ENCODE data around the gene CPPED1.

DNA sequence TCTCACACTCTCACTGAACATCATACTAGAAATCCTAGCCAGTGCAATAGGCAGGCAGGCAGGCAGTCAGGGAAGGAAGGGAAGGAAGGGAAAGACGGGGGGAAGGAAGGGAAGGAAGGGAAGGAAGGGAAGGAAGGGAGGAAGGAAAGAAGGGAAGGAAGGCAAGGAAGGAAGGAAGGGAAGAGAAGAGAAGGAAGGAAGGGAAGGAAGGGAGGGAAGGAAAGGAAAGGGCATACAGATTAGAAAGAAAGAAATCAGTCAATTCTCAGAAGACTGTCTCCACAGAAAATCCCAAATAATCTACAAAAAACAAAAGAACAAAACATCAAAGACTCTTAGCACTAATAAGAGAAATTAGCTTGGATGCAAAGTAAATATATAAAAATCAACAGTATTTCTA, 93.9 kb downstream of the CPPED1 start:
- no peak for TF ChIP-seq ZFX (IDR thresholded peaks at IDR 0.05)
- no peak for TF ChIP-seq CTCF (conservative IDR thresholded peaks at IDR 0.05)
